Subcutaneous adipose tissue (tissue), 4 donors: ENCODE data around the gene SPRY1. TPM values are rescaled to one million over a fixed set of nuclear protein-coding genes. Genes with fewer than 3 reads are reported as not detected.

Experiments
- CTCF ChIP-seq: fragments of 450-650 bp; IDR thresholded peaks from one replicate; pipeline ENCODE4 v1.5.1; 2016; ENCODE audit warnings: low read depth, mild to moderate bottlenecking, control low read depth, antibody characterized with exemption, moderate library complexity
- total RNA-seq, 4 donors: library from RNA; depleted of rRNA; stranded (reverse); fragments of >200 nt; gene quantifications; one replicate each; pipeline ENCODE4 v1.1.0, GENCODE V29; 2016

SPRY1 gene
- total RNA-seq, 4 donors from 2014 or later = 139 to 350 (median 162) TPM

DNA sequence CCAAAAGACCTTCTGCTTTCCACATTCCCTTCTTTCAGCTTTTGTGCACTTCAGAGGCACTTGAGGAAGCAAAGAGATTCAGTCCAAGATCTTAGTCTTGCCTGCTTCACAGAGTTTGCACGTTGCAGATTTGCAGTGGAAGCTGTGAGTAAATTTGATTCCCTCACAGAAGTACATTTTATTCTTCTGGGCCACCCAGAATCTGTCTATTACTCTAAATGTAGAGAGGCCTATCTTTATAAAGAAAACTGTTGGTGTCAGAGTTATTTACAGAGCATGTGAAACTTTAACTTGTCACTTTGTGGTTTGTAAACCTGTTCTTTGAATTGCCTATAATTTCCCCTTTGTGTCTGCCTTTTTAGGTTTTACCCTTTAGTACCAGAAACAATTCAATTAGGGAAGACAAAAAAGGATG, 15.5 kb downstream of the SPRY1 start:
- no peak for TF ChIP-seq CTCF

DNA sequence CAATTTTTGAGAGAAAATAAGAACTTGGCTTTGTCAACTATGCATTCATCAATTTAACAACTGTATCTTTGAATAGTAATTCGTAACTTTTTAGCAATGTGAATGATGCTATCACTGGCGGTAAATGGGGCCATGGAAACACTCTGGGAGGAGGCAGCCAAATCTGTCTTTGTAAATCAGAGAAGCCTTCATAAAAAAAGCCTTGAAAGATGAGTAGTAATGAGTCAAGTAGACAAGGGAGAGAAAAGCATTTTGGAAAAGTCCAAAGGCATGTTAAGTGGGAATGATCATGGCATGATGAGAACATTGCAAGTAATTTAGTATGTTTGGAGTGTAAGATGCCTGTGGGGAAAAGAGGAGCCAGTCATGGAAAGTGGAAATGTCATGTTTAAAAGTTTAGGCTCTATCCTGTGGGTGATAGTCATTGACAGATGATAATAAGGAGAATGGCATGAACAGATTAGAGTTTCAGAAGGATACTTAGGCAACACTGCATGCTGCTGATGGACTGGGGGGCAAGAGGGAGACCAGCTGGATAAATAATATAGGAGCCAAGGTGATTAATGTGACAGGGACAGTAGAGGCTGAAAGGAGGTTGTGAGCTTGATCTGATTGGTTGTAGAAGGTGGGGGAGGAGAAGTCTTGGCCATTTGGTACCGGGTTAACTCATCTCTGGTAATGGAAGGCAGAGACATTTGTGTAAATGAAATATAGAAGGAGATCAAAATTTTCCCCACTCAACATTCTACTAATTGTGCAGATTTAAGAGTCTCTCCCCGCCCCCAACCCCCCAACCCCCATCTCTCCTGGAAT, 16.3 kb downstream of the SPRY1 start:
- no peak for TF ChIP-seq CTCF

DNA sequence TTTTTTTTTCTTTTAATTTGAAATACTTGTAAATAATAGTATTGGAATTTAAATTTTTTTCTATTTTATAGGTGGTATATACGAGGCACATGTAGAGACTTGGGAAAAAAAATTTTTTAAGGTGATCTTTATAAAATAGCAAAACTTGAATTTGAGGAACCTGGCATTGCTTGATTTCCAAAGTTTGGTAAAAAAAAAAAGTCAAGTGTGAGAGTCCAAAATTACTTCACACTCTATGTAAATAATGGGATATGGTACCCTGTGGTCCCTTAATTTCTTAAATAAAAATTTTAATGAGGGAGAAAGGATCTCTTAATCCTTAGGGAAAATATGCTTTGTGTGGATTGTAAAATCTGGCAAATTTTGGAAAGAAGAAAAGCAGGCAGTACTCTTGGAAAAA, 19.0 kb downstream of the SPRY1 start:
- TF ChIP-seq CTCF = no peak

GRCh38 chr4:123415977-123416376, 19.4 kb downstream of the SPRY1 start:
- TF ChIP-seq CTCF = no peak

DNA sequence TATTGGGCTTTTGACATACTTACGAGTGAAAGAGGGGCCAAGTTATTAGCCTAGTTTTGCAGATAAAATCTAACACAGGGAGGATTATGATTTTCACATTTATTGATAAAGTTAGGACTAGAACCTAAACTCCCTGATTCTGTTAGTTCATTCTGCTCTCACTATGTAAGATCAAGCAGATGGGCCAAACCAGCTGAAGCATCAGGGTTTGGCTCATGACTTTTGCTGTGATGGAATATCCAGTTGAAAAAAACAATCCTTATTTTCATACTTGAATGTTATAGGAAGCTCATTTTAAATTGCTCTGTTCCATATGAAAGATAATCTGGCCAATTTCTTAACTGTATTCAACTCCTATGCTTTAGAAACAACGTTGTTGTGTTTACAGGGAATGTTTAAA, 21.2 kb downstream of the SPRY1 start:
- no peak for TF ChIP-seq CTCF

- TF ChIP-seq CTCF = no peak
These were observed 21.8 kb downstream of the SPRY1 start for GRCh38 chr4:123418351-123418931.

DNA sequence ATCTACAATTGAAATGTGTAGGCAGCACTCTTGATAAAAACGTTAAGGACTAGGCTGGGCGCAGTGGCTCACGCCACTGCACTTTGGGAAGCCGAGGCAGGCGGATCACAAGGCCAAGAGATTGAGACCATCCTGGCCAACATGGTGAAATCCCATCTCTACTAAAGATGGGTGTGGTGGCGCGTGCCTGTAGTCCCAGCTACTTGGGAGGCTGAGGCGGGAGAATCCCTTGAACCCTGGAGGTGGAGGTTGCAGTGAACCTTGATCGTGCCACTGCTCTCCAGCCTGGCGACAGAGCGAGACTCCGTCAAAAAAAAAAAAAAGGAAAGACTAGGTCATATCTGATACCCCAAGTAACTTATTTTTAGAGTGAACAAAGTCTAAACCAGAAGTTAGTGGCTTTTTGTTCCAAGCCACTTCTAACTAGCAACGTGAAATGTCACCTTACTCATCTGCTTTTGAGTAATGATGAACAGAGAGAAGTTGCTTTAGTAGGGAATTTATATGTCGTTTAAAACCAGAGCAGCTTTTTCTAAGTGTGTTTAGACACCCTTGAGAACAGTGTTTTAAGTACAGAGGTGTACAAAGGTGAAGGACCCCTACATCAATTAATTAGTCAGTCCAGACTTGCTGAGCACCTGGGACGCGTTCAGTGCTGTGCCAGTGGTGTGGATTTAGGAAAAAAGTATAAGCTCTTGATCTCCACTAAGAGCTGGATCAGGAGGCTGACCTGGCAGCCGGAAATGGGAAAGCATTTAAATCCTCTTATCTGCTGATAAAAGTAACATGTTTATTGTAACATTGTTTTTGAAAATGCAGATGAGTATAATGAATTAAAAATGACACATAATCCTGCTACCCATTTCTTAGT, 23.5 kb downstream of the SPRY1 start:
- TF ChIP-seq CTCF = no peak
